ENCODE measurements around the gene TRIM51G. TPM values are rescaled to one million over a fixed set of nuclear protein-coding genes. Genes with fewer than 3 reads are reported as not detected.
"Not testable (repeated sequence)": the region's sequence is repeated elsewhere in the genome, so short reads cannot be mapped to it uniquely, and the experiment has no call there.

TRIM51G gene
- polyA plus RNA-seq, 3 donors: not detected

DNA sequence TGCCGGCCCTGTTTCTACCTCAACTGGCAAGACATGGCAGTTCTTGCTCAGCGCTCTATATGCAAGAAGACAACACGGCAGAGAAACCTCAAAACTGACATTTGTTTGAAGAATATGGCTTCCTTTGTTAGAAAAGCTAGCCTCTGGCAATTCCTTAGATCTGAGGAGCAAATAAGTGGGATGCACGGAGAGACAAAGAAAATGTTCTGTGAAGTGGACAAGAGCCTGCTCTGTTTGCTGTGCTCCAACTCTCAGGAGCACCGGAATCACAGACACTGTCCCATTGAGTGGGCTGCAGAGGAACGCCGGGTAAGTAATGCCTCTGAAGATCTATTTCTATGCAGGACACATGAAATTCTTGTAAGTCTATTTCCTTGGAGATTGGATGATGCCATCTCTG, 37.9 kb downstream of the TRIM51G start:
- H3K79me2 ChIP-seq (ENCODE audit: insufficient read depth, low read length); H4K20me1 ChIP-seq (ENCODE audit: insufficient read depth, low read length); H3K4me1 Mint-ChIP-seq; H3K9ac ChIP-seq (ENCODE audit: insufficient read depth, low read length, poor library complexity, severe bottlenecking); H3K4me1 ChIP-seq (ENCODE audit: control insufficient read depth in 1 of 2, insufficient read depth in 2 of 2, low read length in 2 of 2); H3K9me3 ChIP-seq (replicated peaks in 1 of 2; ENCODE audit: control insufficient read depth in 1 of 2, insufficient read depth in 1 of 2, low read length in 2 of 2); H3K36me3 ChIP-seq (replicated peaks in 1 of 2; ENCODE audit: control insufficient read depth in 1 of 2, insufficient read depth in 2 of 2, low read length in 2 of 2); H3K27me3 Mint-ChIP-seq (ENCODE audit: low read depth in 3 of 3); H3K27ac Mint-ChIP-seq; H3K4me2 ChIP-seq (replicated peaks; ENCODE audit: extremely low read depth, low read length, poor library complexity, severe bottlenecking); H2AFZ ChIP-seq (ENCODE audit: insufficient read depth, low read depth, low read length, poor library complexity, severe bottlenecking); H3K27ac ChIP-seq (ENCODE audit: low read depth in 1 of 2, low read length in 2 of 2); H3K4me3 ChIP-seq (replicated peaks in 1 of 3; ENCODE audit: low read depth in 2 of 3, low read length in 3 of 3); H3K4me3 Mint-ChIP-seq; intact Hi-C loops (cut with micrococcal nuclease); H3K36me3 Mint-ChIP-seq; DNase-seq; H3K27me3 ChIP-seq (ENCODE audit: control insufficient read depth in 2 of 2, insufficient read depth in 2 of 2, low read length in 2 of 2): not testable (repeated sequence)
- WGBS (ENCODE audit: insufficient coverage): 89% methylated on average over 4 of the region's 7 CpGs
- H3K9me3 Mint-ChIP-seq: peaks cover 0 to 14% (median 2%) of the 10 kb centered on the region in 7 donors

Other genes with a start within 250 kb of the TRIM51G start
- not detected for gene TRIM49B, start 44.9 kb upstream of the TRIM51G start, polyA plus RNA-seq
- not detected for gene TRIM64C, start 75.2 kb upstream of the TRIM51G start, polyA plus RNA-seq
- gene FOLH1, start 224.7 kb upstream of the TRIM51G start, polyA plus RNA-seq: not detected

Measured in CD14-positive monocyte (primary cell).